HG03520 (cell line): ENCODE results near the gene SMARCAD1.

ENCODE experiments used
- ATAC-seq: cut with Tn5 transposase; IDR thresholded peaks from one replicate; pipeline ENCODE4 v1.9.1; 2021; ENCODE audit warnings: mild to moderate bottlenecking, moderate library complexity; ENCODE audit not compliant: unreplicated experiment

SMARCAD1 gene

GRCh38 chr4:94226763-94227162 is 19.1 kb downstream of the SMARCAD1 start:
- no peak for ATAC-seq

GRCh38 chr4:94228493-94229216 is 21.0 kb downstream of the SMARCAD1 start:
- no peak for ATAC-seq

- ATAC-seq = no peak
Observed at GRCh38 chr4:94232519-94232918, 24.9 kb downstream of the SMARCAD1 start.

GRCh38 chr4:94235825-94236224 is 28.2 kb downstream of the SMARCAD1 start:
- no peak for ATAC-seq

GRCh38 chr4:94237271-94237670 is 29.6 kb downstream of the SMARCAD1 start:
- no peak for ATAC-seq

GRCh38 chr4:94238160-94238559 is 30.5 kb downstream of the SMARCAD1 start:
- ATAC-seq = no peak

GRCh38 chr4:94240384-94240783 is 32.7 kb downstream of the SMARCAD1 start:
- no peak for ATAC-seq

- no peak for ATAC-seq
Observed at GRCh38 chr4:94244087-94244828, 36.6 kb downstream of the SMARCAD1 start.

- no peak for ATAC-seq
Observed at GRCh38 chr4:94244829-94245185, 37.1 kb downstream of the SMARCAD1 start.

- ATAC-seq = no peak
Observed at GRCh38 chr4:94251094-94251493, 43.4 kb downstream of the SMARCAD1 start.

GRCh38 chr4:94253036-94253435 is 45.4 kb downstream of the SMARCAD1 start:
- no peak for ATAC-seq

GRCh38 chr4:94256144-94256783 is 48.6 kb downstream of the SMARCAD1 start:
- no peak for ATAC-seq

GRCh38 chr4:94256828-94257227 is 49.2 kb downstream of the SMARCAD1 start:
- no peak for ATAC-seq

GRCh38 chr4:94262163-94263016 is 54.7 kb downstream of the SMARCAD1 start:
- ATAC-seq = no peak

GRCh38 chr4:94267037-94267436 is 59.4 kb downstream of the SMARCAD1 start:
- ATAC-seq = no peak

GRCh38 chr4:94271248-94271647 is 63.6 kb downstream of the SMARCAD1 start:
- ATAC-seq = no peak

GRCh38 chr4:94274912-94275311 is 67.2 kb downstream of the SMARCAD1 start:
- ATAC-seq = no peak

GRCh38 chr4:94276204-94276603 is 68.5 kb downstream of the SMARCAD1 start:
- no peak for ATAC-seq

GRCh38 chr4:94277534-94277933 is 69.9 kb downstream of the SMARCAD1 start:
- ATAC-seq = no peak

GRCh38 chr4:94278781-94279180 is 71.1 kb downstream of the SMARCAD1 start:
- no peak for ATAC-seq

- ATAC-seq = no peak
Observed at GRCh38 chr4:94284889-94285288, 77.2 kb downstream of the SMARCAD1 start.
